Measurements from ENCODE around the gene APOM. TPM values are rescaled to one million over a fixed set of nuclear protein-coding genes. Genes with fewer than 3 reads are reported as not detected.

APOM gene
- total RNA-seq, 2 experiments from 2014 or later = 1.5 to 2.1 TPM

DNA sequence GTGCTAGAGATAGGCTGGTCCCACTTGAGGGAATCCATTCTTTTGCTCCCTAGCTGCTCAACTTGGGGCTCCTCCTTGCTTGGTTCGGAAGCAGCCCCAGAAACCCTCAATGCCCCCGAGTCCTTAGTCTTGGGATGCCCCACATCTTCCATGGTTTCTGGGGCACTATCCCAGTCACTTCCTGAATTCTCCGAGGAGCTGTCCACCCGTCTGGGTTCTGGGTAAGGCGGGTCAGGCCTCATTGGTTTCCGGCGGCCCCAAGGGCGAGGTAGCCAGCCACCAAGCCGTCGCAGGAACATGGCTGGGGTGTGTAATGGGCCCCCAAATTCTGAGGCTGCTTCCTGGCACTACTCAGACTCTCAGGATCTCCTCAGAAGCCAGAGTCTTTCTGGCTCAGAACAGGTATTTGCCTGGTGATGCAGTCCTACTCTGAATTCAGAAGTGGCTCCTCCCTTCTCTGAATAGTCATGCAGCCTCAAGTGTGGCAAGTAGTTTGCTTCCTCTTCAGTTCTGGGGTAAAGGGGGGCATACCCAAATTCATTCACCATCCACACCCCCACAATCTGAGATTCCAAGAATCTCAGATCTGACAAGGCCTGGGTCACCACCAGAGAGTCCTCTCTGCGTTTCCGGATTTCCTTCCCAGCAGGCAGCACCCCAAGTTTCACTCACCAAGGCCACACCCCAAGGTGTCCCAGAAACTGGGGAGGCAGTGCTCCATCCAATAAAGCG lies 4.1 kb downstream of the APOM start:
- Histone ChIP-seq H3K79me2 (ENCODE audit: insufficient read depth, low read depth, low read length) (peaks cover 33% of the 10 kb centered on the region), H3K4me1 (ENCODE audit: insufficient read depth, low read length, poor library complexity, severe bottlenecking) (peaks cover 55% of the 10 kb centered on the region), H3K36me3 (ENCODE audit: insufficient read depth, low read length) (peaks cover 34% of the 10 kb centered on the region), H3K27ac (ENCODE audit: low read depth, low read length, poor library complexity, severe bottlenecking) (peak overlapping the region; percentile 43), H3K9me2 (ENCODE audit: insufficient read depth, low read length) (no peaks in the 10 kb centered on the region), H3K4me3 (ENCODE audit: low read depth, low read length, poor library complexity, severe bottlenecking) (peak overlapping the region; percentile 75), H3K9me3 (ENCODE audit: low read length) (no peaks in the 10 kb centered on the region), H3K4me2 (ENCODE audit: low read length) (peak overlapping the region; percentile 97), H2AFZ (ENCODE audit: low read length) (peak overlapping the region; percentile 3; the same call in 1 of the 2 replicates), H4K20me1 (ENCODE audit: insufficient read depth, low read length) (no peaks in the 10 kb centered on the region)
- CTCF ChIA-PET (ENCODE audit: unreplicated experiment) = no interaction called here
- BruUV-seq (replicated peaks) = no TSS peak
- POLR2A ChIA-PET = interaction anchor here (0.9 to 1.5 kb wide), 3 partner anchors 109 to 298 kb away, joined by 4 read pairs; partner anchors contain the start of gene LSM2
- TF ChIP-seq EZH2phosphoT487 (IDR thresholded peaks at IDR 0.05; ENCODE audit: borderline replicate concordance, low read depth, low read length) = no peak
- TF ChIP-seq, protein P1, sequence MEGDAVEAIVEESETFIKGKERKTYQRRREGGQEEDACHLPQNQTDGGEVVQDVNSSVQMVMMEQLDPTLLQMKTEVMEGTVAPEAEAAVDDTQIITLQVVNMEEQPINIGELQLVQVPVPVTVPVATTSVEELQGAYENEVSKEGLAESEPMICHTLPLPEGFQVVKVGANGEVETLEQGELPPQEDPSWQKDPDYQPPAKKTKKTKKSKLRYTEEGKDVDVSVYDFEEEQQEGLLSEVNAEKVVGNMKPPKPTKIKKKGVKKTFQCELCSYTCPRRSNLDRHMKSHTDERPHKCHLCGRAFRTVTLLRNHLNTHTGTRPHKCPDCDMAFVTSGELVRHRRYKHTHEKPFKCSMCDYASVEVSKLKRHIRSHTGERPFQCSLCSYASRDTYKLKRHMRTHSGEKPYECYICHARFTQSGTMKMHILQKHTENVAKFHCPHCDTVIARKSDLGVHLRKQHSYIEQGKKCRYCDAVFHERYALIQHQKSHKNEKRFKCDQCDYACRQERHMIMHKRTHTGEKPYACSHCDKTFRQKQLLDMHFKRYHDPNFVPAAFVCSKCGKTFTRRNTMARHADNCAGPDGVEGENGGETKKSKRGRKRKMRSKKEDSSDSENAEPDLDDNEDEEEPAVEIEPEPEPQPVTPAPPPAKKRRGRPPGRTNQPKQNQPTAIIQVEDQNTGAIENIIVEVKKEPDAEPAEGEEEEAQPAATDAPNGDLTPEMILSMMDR (conservative IDR thresholded peaks at IDR 0.05; ENCODE audit: low read length) = no peak
- peak; percentile 49 for DNase-seq (ENCODE audit: low spot score)
- intact Hi-C loops (cut with micrococcal nuclease; ENCODE audit: unreplicated experiment) = no loop called here

DNA sequence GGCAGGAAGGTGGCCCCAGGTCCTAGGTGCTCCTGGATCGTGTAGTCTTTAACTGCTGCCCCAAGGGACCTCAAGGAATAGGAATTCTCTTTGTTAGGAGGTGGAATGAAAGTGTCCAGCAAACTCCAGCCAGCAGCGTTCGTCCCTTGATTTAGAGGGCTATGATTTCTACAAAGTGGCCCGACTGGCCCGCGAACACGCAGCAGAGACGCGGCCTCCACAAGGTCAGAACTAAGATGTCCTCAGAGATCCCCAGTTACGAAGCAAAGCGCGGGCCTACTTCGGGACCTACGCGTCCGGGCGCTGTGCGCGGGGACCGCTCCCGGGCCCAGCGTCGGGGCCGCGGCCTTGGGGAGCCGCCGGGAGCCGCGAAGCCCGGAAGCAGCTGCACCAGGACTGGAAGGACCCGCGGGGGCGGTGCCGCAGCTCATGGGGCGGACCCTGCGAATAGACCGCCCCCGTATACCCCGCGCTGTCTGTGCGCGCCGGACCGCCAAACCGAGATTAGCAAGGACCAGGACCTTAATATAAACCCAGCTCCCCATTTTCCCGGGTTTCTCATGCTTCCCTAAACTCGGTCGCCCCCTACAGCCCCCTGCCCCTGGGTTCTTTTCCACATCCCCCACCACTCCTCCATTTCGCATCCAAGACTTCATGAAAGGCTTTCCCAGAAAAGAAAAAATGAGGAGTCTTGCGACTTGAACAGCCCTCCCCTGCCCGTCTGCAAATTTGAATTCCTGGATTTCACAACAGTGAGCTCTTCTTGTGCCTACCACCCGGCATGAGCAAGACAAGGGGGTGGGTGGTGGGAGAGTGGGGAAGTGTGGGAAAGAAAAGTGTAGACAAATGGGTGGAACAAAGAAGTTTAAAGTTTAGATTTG lies 4.9 kb downstream of the APOM start, which contains the start of gene C6orf47:
TSS of gene C6orf47 (minus strand) at position 398 of the 881 bp plus-strand sequence. CDS start 831 bp downstream, outside the sequence.
- TF ChIP-seq, protein P1 (conservative IDR thresholded peaks at IDR 0.05; ENCODE audit: low read length) = no peak
- no peak for TF ChIP-seq EZH2phosphoT487 (IDR thresholded peaks at IDR 0.05; ENCODE audit: borderline replicate concordance, low read depth, low read length)
- no peaks in the 10 kb centered on the region for H3K9me2 ChIP-seq (ENCODE audit: insufficient read depth, low read length)
- intact Hi-C loops (cut with micrococcal nuclease; ENCODE audit: unreplicated experiment) = no loop called here
- BruUV-seq (replicated peaks) = no TSS peak
- DNase-seq (ENCODE audit: low spot score) = peak; percentile 86
- peaks cover 34% of the 10 kb centered on the region for H3K36me3 ChIP-seq (ENCODE audit: insufficient read depth, low read length)
- peaks cover 33% of the 10 kb centered on the region for H3K79me2 ChIP-seq (ENCODE audit: insufficient read depth, low read depth, low read length)
- H3K4me3 ChIP-seq (ENCODE audit: low read depth, low read length, poor library complexity, severe bottlenecking) = peak within 1 kb of the TSS; percentile 75
- peaks cover 55% of the 10 kb centered on the region for H3K4me1 ChIP-seq (ENCODE audit: insufficient read depth, low read length, poor library complexity, severe bottlenecking)
- no peaks in the 10 kb centered on the region for H4K20me1 ChIP-seq (ENCODE audit: insufficient read depth, low read length)
- H3K27ac ChIP-seq (ENCODE audit: low read depth, low read length, poor library complexity, severe bottlenecking) = peak within 1 kb of the TSS; percentile 43
- ChIA-PET POLR2A (interaction anchor here (0.6 to 1.9 kb wide), 7 partner anchors 8 to 298 kb away, joined by 3 to 8 read pairs (median 4); partner anchors contain the start of genes BAG6 and LSM2), CTCF (ENCODE audit: unreplicated experiment) (no interaction called here)
- H3K9me3 ChIP-seq (ENCODE audit: low read length) = no peaks in the 10 kb centered on the region
- peak within 1 kb of the TSS; percentile 97 for H3K4me2 ChIP-seq (ENCODE audit: low read length)
- H2AFZ ChIP-seq (ENCODE audit: low read length) = peak within 1 kb of the TSS; percentile 3; the same call in 1 of the 2 replicates
